K562 (cell line): ENCODE data around the gene PSRC1. TPM values are rescaled to one million over a fixed set of nuclear protein-coding genes. Genes with fewer than 3 reads are reported as not detected.

Experiments
- ATF1 ChIP-seq, 2 experiments: fragments of 450-650 bp in 1 of 2; IDR thresholded peaks; 2 replicates each; pipeline ENCODE4 v1.6.1; 2016; ENCODE audit warnings: missing compliant biosample characterization in 1 of 2, missing genetic modification characterization in 1 of 2
- CBFA2T2 ChIP-seq: fragments of 450-650 bp; conservative IDR thresholded peaks from 2 replicates; pipeline ENCODE4 v1.6.1; 2017; ENCODE audit warnings: mild to moderate bottlenecking
- CREBBP ChIP-seq: IDR thresholded peaks from one replicate; pipeline ENCODE4 v1.6.1; 2012; ENCODE audit warnings: low read depth, mild to moderate bottlenecking, control low read depth, inconsistent platforms, low read length
- DNMT1 ChIP-seq: fragments of 450-650 bp; IDR thresholded peaks from 2 replicates; pipeline ENCODE4 v1.6.1; 2016; ENCODE audit warnings: antibody characterized with exemption, mild to moderate bottlenecking
- EZH2 ChIP-seq: IDR thresholded peaks from 2 replicates; pipeline ENCODE4 v1.6.1; 2012; ENCODE audit warnings: low read depth, mild to moderate bottlenecking, inconsistent platforms, low read length, borderline replicate concordance
- FOXA3 ChIP-seq, 2 experiments: fragments of 450-650 bp in 1 of 2; sonication (generic) in 1 of 2; formaldehyde crosslinking; IDR thresholded peaks in 1 of 2; conservative IDR thresholded peaks in 1 of 2; 2 replicates each; pipeline versions ENCODE4 v1.4.0 to v1.8.0; 2020 to 2022; ENCODE audit warnings: mild to moderate bottlenecking in 2 of 2, missing genetic modification reagents in 1 of 2
- FOXK1 ChIP-seq: sonication (generic); formaldehyde crosslinking; IDR thresholded peaks from 2 replicates; pipeline ENCODE4 v1.8.0; 2022; ENCODE audit warnings: missing genetic modification reagents, mild to moderate bottlenecking, borderline replicate concordance
- KLF6 ChIP-seq: fragments of 250-450 bp; sonication (Bioruptor Pico); IDR thresholded peaks from 2 replicates; pipeline ENCODE4 v1.4.0; 2020; ENCODE audit warnings: mild to moderate bottlenecking, moderate library complexity, borderline replicate concordance
- PCBP2 ChIP-seq: fragments of 200-400 bp; formaldehyde crosslinking; IDR thresholded peaks from 2 replicates; pipeline ENCODE4 v1.6.1; 2018; ENCODE audit warnings: low read length, low read depth, mild to moderate bottlenecking, moderate library complexity; ENCODE audit not compliant: poor library complexity, severe bottlenecking
- PRDM10 ChIP-seq: fragments of 450-650 bp; IDR thresholded peaks from 2 replicates; pipeline ENCODE4 v1.6.1; 2018; ENCODE audit not compliant: partially characterized antibody
- RBM34 ChIP-seq: fragments of 200-400 bp; formaldehyde crosslinking; IDR thresholded peaks from 2 replicates; pipeline ENCODE4 v1.6.1; 2018; ENCODE audit warnings: low read length, borderline replicate concordance; ENCODE audit not compliant: insufficient read depth
- SIN3B ChIP-seq: fragments of 450-650 bp; IDR thresholded peaks from 2 replicates; pipeline ENCODE4 v1.6.1; 2017; ENCODE audit warnings: low read depth, mild to moderate bottlenecking, moderate library complexity
- SIX5 ChIP-seq, 2 experiments: IDR thresholded peaks; 2 replicates each; pipeline ENCODE4 v1.6.1; 2011; ENCODE audit warnings: low read length in 2 of 2, borderline replicate concordance in 1 of 2, low read depth in 1 of 2, mild to moderate bottlenecking in 1 of 2, moderate library complexity in 1 of 2; ENCODE audit not compliant: insufficient read depth in 1 of 2
- TAF1 ChIP-seq: IDR thresholded peaks from 2 replicates; pipeline ENCODE4 v1.6.1; 2011; ENCODE audit warnings: mild to moderate bottlenecking, low read length, moderate library complexity; ENCODE audit not compliant: insufficient read depth, control insufficient read depth, severe bottlenecking; ENCODE audit errors: extremely low read depth
- U2AF2 ChIP-seq: fragments of 200-400 bp; formaldehyde crosslinking; optimal IDR thresholded peaks from 2 replicates; pipeline ENCODE3; 2017; ENCODE audit warnings: low read depth, mild to moderate bottlenecking, low read length
- ZBTB2 ChIP-seq: fragments of 450-650 bp; IDR thresholded peaks from 2 replicates; pipeline ENCODE4 v1.6.1; 2016; ENCODE audit warnings: antibody characterized with exemption
- ZBTB49 ChIP-seq: sonication (generic); formaldehyde crosslinking; IDR thresholded peaks from 2 replicates; pipeline ENCODE4 v1.8.0; 2022; ENCODE audit warnings: missing genetic modification reagents, mild to moderate bottlenecking, borderline replicate concordance
- ZNF695 ChIP-seq: fragments of 450-650 bp; formaldehyde crosslinking; IDR thresholded peaks from 2 replicates; pipeline ENCODE4 v1.4.0; 2020; ENCODE audit warnings: mild to moderate bottlenecking, moderate library complexity
- ZNF764 ChIP-seq: fragments of 250-450 bp; sonication (Bioruptor Pico); IDR thresholded peaks from 2 replicates; pipeline ENCODE4 v1.4.0; 2020; ENCODE audit warnings: low read depth, mild to moderate bottlenecking, moderate library complexity
- polyA plus RNA-seq, 8 experiments: library from polyadenylated mRNA; depleted of rRNA in 4 of 8; stranded (reverse) in 5 of 8; unstranded in 3 of 8; fragments of >200 nt; fragmentation: Nextera tagmentation in 2 of 8; fragmentation: Illumina TruSeq in 1 of 8; extraction: Ambion mirVana in 2 of 8; extraction: Trizol in 1 of 8; gene quantifications; 2 replicates each; pipeline versions ENCODE4 v1.2.1 to v1.2.3, GENCODE V29; 2011 to 2014; ENCODE audit warnings: inconsistent platforms in 1 of 8, missing spikeins in 1 of 8
- total RNA-seq, 7 experiments: library from RNA; depleted of rRNA in 6 of 7; stranded (reverse); fragments of >200 nt in 6 of 7; fragmentation: Illumina TruSeq in 2 of 7; extraction: Trizol in 2 of 7; gene quantifications; 2 replicates each; pipeline versions ENCODE4 v1.2.1 to v1.2.3, GENCODE V29; 2011 to 2021; ENCODE audit warnings: low replicate concordance in 1 of 7

The PSRC1 gene
- total and polyA plus RNA-seq, 9 of the 15 experiments (the other 6 are each of a cell fraction or from before 2014, with no cell fraction given) = 6.5 to 65.2 (median 39.3) TPM

- TF ChIP-seq DNMT1 (no peak), ZBTB49 (CRISPR knock-in tag) (no peak), FOXK1 (CRISPR knock-in tag) (peak; percentile 92), PCBP2 (no peak), KLF6 (CRISPR knock-in tag) (no peak), RBM34 (no peak), SIN3B (no peak), ZBTB2 (no peak), ZNF695 (CRISPR knock-in tag) (no peak), PRDM10 (no peak), CBFA2T2 (no peak), SIX5 (IDR thresholded peaks at IDR 0.05; ENCODE audit: borderline replicate concordance in 1 of 2, insufficient read depth in 1 of 2, low read depth in 1 of 2, low read length in 2 of 2) (no peak), EZH2 (no peak), FOXA3 (CRISPR knock-in tag; conservative IDR thresholded peaks at IDR 0.05 in 1 of 2, IDR thresholded peaks at IDR 0.05 in 1 of 2) (0 out of 4 replicates have a peak, but pooled peaks of 1 of the 2 experiments have one; percentile 15), CREBBP (no peak), U2AF2 (no peak), TAF1 (peak; percentile 39), ZNF764 (CRISPR knock-in tag) (no peak), ATF1 (CRISPR knock-in tag; IDR thresholded peaks at IDR 0.05) (no peak), ATF1 (tag; IDR thresholded peaks at IDR 0.05) (no peak)
These were observed 33.9 kb downstream of the PSRC1 start, which contains the start of gene CELSR2 (continued) for GRCh38 chr1:109248797-109249629.
